Measurements from ENCODE around the gene UTP18.
"Not testable (repeated sequence)": the region's sequence is repeated elsewhere in the genome, so short reads cannot be mapped to it uniquely, and the experiment has no call there.

Gene UTP18

GRCh38 chr17:51258756-51259563, 1.4 kb upstream of the UTP18 start:
- no peak for DNase-seq (ENCODE audit: low read depth in 2 of 2)

- DNase-seq (ENCODE audit: low read depth in 2 of 2): peak; percentile 89 to 93
Measured at GRCh38 chr17:51259564-51260236, 646 bp upstream of the UTP18 start, which contains the start of gene MBTD1. MBTD1 (minus strand) TSS chr17:51260049; CDS start chr17:51225161, 34,888 bp downstream.

GRCh38 chr17:51261024-51261963, 948 bp downstream of the UTP18 start:
- peak in 1 of 2 donors; percentile 71 for DNase-seq (ENCODE audit: low read depth in 2 of 2)

- no peak for DNase-seq (ENCODE audit: low read depth in 2 of 2)
Measured at GRCh38 chr17:51263006-51263405, 2.7 kb downstream of the UTP18 start.

GRCh38 chr17:51264466-51264865, 4.1 kb downstream of the UTP18 start:
- not testable (repeated sequence) for DNase-seq (ENCODE audit: low read depth in 2 of 2)

- DNase-seq (ENCODE audit: low read depth in 2 of 2): no peak
Measured at GRCh38 chr17:51269991-51270390, 9.6 kb downstream of the UTP18 start.

GRCh38 chr17:51270636-51271035, 10.3 kb downstream of the UTP18 start:
- no peak for DNase-seq (ENCODE audit: low read depth in 2 of 2)

- no peak for DNase-seq (ENCODE audit: low read depth in 2 of 2)
Measured at GRCh38 chr17:51272812-51273211, 12.5 kb downstream of the UTP18 start.

GRCh38 chr17:51275381-51275780, 15.0 kb downstream of the UTP18 start:
- DNase-seq (ENCODE audit: low read depth in 2 of 2): no peak

GRCh38 chr17:51279183-51279582, 18.8 kb downstream of the UTP18 start:
- no peak for DNase-seq (ENCODE audit: low read depth in 2 of 2)

GRCh38 chr17:51287412-51287811, 27.1 kb downstream of the UTP18 start:
- no peak for DNase-seq (ENCODE audit: low read depth in 2 of 2)

GRCh38 chr17:51289696-51290111, 29.4 kb downstream of the UTP18 start:
- no peak for DNase-seq (ENCODE audit: low read depth in 2 of 2)

- not testable (repeated sequence) for DNase-seq (ENCODE audit: low read depth in 2 of 2)
Measured at GRCh38 chr17:51294338-51294737, 34.0 kb downstream of the UTP18 start.

GRCh38 chr17:51298508-51299371, 38.4 kb downstream of the UTP18 start:
- DNase-seq (ENCODE audit: low read depth in 2 of 2): no peak

GRCh38 chr17:51299859-51300258, 39.5 kb downstream of the UTP18 start:
- DNase-seq (ENCODE audit: low read depth in 2 of 2): no peak

- DNase-seq (ENCODE audit: low read depth in 2 of 2): no peak
Measured at GRCh38 chr17:51305182-51305581, 44.8 kb downstream of the UTP18 start.

- not testable (repeated sequence) for DNase-seq (ENCODE audit: low read depth in 2 of 2)
Measured at GRCh38 chr17:51312003-51312402, 51.7 kb downstream of the UTP18 start.

GRCh38 chr17:51319186-51319585, 58.8 kb downstream of the UTP18 start:
- no peak for DNase-seq (ENCODE audit: low read depth in 2 of 2)

GRCh38 chr17:51322390-51323029, 62.2 kb downstream of the UTP18 start:
- no peak for DNase-seq (ENCODE audit: low read depth in 2 of 2)

GRCh38 chr17:51325471-51325870, 65.1 kb downstream of the UTP18 start:
- DNase-seq (ENCODE audit: low read depth in 2 of 2): no peak
